Upper lobe of right lung (tissue), 1 donor: ENCODE results near the gene C15orf61. TPM values are rescaled to one million over a fixed set of nuclear protein-coding genes. Genes with fewer than 3 reads are reported as not detected.

Experiments
- ATAC-seq: fragments of 200-7000 bp; cut with Tn5 transposase; one replicate; pipeline ENCODE4 v1.9.1; 2020; ENCODE audit warnings: mild to moderate bottlenecking, moderate library complexity
- DNase-seq: peaks from one replicate; pipeline ENCODE4 v3.0.0-alpha.2; 2020
- H3K27ac ChIP-seq: fragments of 200-600 bp; one replicate; pipeline ENCODE4 v1.8.0; 2022
- H3K27me3 ChIP-seq: fragments of 200-600 bp; one replicate; pipeline ENCODE4 v1.8.0; 2022; ENCODE audit warnings: mild to moderate bottlenecking
- H3K36me3 ChIP-seq: fragments of 200-600 bp; one replicate; pipeline ENCODE4 v1.8.0; 2022
- H3K4me1 ChIP-seq: fragments of 200-600 bp; one replicate; pipeline ENCODE4 v1.8.0; 2022
- H3K4me3 ChIP-seq: fragments of 200-600 bp; one replicate; pipeline ENCODE4 v1.8.0; 2022; ENCODE audit warnings: mild to moderate bottlenecking
- H3K9me3 ChIP-seq: fragments of 200-600 bp; one replicate; pipeline ENCODE4 v1.8.0; 2022
- CTCF ChIP-seq: fragments of 200-600 bp; IDR thresholded peaks from one replicate; pipeline ENCODE4 v1.8.0; 2022; ENCODE audit warnings: antibody characterized with exemption
- intact Hi-C: fragments of 100-400 bp; cut with DNase I; formaldehyde crosslinking; loops from one replicate; pipeline ENCODE4 v1.11.0; 2022
- total RNA-seq: library from RNA; stranded (reverse); fragmentation: NEBNext Ultra II Directional; extraction: Animal tissue kit (Norgen Biotek cat#: 25700); gene quantifications from one replicate; pipeline ENCODE4 v1.2.1, GENCODE V29; 2021
- donor health status: DM: no; HTN: yes; CAD: no; lungs with severe emphysema.

The C15orf61 gene
- total RNA-seq, 1 donor from 2014 or later = 7.4 TPM

GRCh38 chr15:67547836-67548235, 26.9 kb downstream of the C15orf61 start:
- no peaks in the 10 kb centered on the region for H3K9me3 ChIP-seq
- intact Hi-C loops = no loop called here
- ATAC-seq (no peak), DNase-seq (no peak)
- H3K4me1 ChIP-seq = peaks cover 13% of the 10 kb centered on the region
- no peak overlapping the region for H3K4me3 ChIP-seq
- no peak for TF ChIP-seq CTCF
- H3K36me3 ChIP-seq = peaks cover 15% of the 10 kb centered on the region
- no peak overlapping the region for H3K27ac ChIP-seq
- no peaks in the 10 kb centered on the region for H3K27me3 ChIP-seq

GRCh38 chr15:67548236-67548852, 27.4 kb downstream of the C15orf61 start:
- intact Hi-C loops = no loop called here
- no peak for DNase-seq
- Histone ChIP-seq H3K9me3 (no peaks in the 10 kb centered on the region), H3K27ac (no peak overlapping the region), H3K4me3 (no peak overlapping the region), H3K4me1 (peaks cover 12% of the 10 kb centered on the region), H3K36me3 (peaks cover 15% of the 10 kb centered on the region), H3K27me3 (no peaks in the 10 kb centered on the region)
- ATAC-seq = no peak
- no peak for TF ChIP-seq CTCF

- peaks cover 15% of the 10 kb centered on the region for H3K36me3 ChIP-seq
- ATAC-seq (peak; percentile 65), DNase-seq (no peak)
- H3K4me1 ChIP-seq = peaks cover 5% of the 10 kb centered on the region
- H3K4me3 ChIP-seq = no peak overlapping the region
- intact Hi-C loops = no loop called here
- no peak for TF ChIP-seq CTCF
- no peak overlapping the region for H3K27ac ChIP-seq
- no peaks in the 10 kb centered on the region for H3K27me3 ChIP-seq
- H3K9me3 ChIP-seq = no peaks in the 10 kb centered on the region
Measured at GRCh38 chr15:67548862-67549651, 28.1 kb downstream of the C15orf61 start.

- H3K9me3 ChIP-seq = no peaks in the 10 kb centered on the region
- peaks cover 4% of the 10 kb centered on the region for H3K4me1 ChIP-seq
- no peak for TF ChIP-seq CTCF
- no peaks in the 10 kb centered on the region for H3K27me3 ChIP-seq
- intact Hi-C loops = no loop called here
- H3K4me3 ChIP-seq = no peak overlapping the region
- H3K27ac ChIP-seq = no peak overlapping the region
- ATAC-seq = no peak
- no peak for DNase-seq
- peaks cover 15% of the 10 kb centered on the region for H3K36me3 ChIP-seq
Measured at GRCh38 chr15:67549736-67550135, 28.8 kb downstream of the C15orf61 start.

DNA sequence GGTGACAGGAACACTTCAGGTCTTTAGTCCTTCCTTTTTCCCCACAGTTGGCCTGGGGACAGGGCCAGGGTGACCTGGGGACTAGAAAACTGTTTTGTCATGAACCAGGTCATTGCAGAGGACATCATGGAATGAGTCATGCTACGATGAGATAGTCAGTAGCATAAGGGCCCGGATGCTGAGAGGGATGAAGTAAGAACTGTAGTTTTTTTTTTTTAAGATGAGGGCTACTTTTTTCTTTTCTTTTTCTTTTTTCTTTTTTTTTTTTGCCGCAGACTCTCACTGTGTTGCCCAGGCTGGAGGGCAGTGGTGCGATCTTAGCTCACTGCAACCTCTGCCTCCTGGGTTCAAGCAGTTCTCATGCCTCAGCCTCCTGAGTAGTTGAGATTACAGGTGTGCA, 29.6 kb downstream of the C15orf61 start:
- peaks cover 4% of the 10 kb centered on the region for H3K4me1 ChIP-seq
- H3K27me3 ChIP-seq = no peaks in the 10 kb centered on the region
- no peaks in the 10 kb centered on the region for H3K9me3 ChIP-seq
- peaks cover 15% of the 10 kb centered on the region for H3K36me3 ChIP-seq
- no peak overlapping the region for H3K27ac ChIP-seq
- no peak for DNase-seq
- no peak for ATAC-seq
- intact Hi-C loops = no loop called here
- no peak overlapping the region for H3K4me3 ChIP-seq
- no peak for TF ChIP-seq CTCF
